Measurements from ENCODE around the gene HPSE. TPM values are rescaled to one million over a fixed set of nuclear protein-coding genes. Genes with fewer than 3 reads are reported as not detected.

Gene HPSE
- total RNA-seq, 1 experiment from 2014 or later, result 12.6 TPM

DNA sequence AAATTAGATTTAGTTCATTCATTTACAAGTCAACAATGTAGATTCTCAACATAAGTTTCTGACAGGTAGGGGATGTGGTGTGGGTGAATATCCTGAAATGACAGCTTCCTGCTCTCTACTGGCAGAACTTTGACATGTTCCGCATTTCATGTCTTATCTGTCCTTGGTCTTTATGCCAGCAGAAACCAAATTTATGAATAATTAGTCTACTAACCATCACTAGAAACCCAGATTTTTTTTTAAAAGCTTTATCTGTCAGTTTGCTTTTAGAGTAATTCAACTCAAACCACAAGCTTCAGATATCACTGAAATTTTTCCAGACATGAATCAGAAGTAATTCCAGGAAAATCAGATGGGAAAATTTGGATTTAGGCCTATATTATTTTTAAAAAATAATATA is 68.0 kb downstream of the HPSE start:
- ChIA-PET CTCF (no interaction called here), POLR2A (no interaction called here), RAD21 (ENCODE audit: low non-redundant PET in 1 of 2, low total read pairs in 2 of 2, uncharacterized antibody in 2 of 2, unreplicated experiment in 2 of 2) (no interaction called here)
- ATAC-seq, result no peak
- BruUV-seq (replicated peaks), result no TSS peak
- no peak for DNase-seq (ENCODE audit: low read depth, low spot score)
- no peak overlapping the region for H3K4me2 ChIP-seq (ENCODE audit: low read length)
- no peaks in the 10 kb centered on the region for H3K9me2 ChIP-seq (ENCODE audit: insufficient read depth)
- no peak overlapping the region for H3K4me3 ChIP-seq (replicated peaks in 1 of 2; ENCODE audit: low read depth in 1 of 2, low read length in 2 of 2)
- no peak overlapping the region for H3K9ac ChIP-seq (ENCODE audit: low read length)
- H3K9me3 ChIP-seq (ENCODE audit: control insufficient read depth in 1 of 2, insufficient read depth in 1 of 2, low read depth in 1 of 2, low read length in 2 of 2), result no peaks in the 10 kb centered on the region
- H2AFZ ChIP-seq (ENCODE audit: low read depth, low read length, poor library complexity, severe bottlenecking), result no peak overlapping the region
- TF ChIP-seq EZH2 (IDR thresholded peaks at IDR 0.05), result no peak
- TF ChIP-seq RAD21 (IDR thresholded peaks at IDR 0.05; ENCODE audit: low read depth), result no peak
- TF ChIP-seq ZNF274 (IDR thresholded peaks at IDR 0.05; ENCODE audit: low read depth, low read length), result no peak
- TF ChIP-seq POLR2AphosphoS5 (IDR thresholded peaks at IDR 0.05; ENCODE audit: low read depth, low read length), result no peak
- TF ChIP-seq, protein P1, sequence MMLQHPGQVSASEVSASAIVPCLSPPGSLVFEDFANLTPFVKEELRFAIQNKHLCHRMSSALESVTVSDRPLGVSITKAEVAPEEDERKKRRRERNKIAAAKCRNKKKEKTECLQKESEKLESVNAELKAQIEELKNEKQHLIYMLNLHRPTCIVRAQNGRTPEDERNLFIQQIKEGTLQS (IDR thresholded peaks at IDR 0.05), result no peak
- TF ChIP-seq JUND (IDR thresholded peaks at IDR 0.05), result no peak
- TF ChIP-seq, protein P2, sequence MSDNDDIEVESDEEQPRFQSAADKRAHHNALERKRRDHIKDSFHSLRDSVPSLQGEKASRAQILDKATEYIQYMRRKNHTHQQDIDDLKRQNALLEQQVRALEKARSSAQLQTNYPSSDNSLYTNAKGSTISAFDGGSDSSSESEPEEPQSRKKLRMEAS (IDR thresholded peaks at IDR 0.05), result no peak
- TF ChIP-seq ELF1 (IDR thresholded peaks at IDR 0.05; ENCODE audit: borderline replicate concordance, low read depth), result no peak
- TF ChIP-seq EGR1 (IDR thresholded peaks at IDR 0.05; ENCODE audit: low read depth), result no peak
- TF ChIP-seq EZH2phosphoT487 (IDR thresholded peaks at IDR 0.05; ENCODE audit: borderline replicate concordance), result no peak
- no peak for TF ChIP-seq CBX3 (IDR thresholded peaks at IDR 0.05; ENCODE audit: low read depth)
- TF ChIP-seq, protein P3, sequence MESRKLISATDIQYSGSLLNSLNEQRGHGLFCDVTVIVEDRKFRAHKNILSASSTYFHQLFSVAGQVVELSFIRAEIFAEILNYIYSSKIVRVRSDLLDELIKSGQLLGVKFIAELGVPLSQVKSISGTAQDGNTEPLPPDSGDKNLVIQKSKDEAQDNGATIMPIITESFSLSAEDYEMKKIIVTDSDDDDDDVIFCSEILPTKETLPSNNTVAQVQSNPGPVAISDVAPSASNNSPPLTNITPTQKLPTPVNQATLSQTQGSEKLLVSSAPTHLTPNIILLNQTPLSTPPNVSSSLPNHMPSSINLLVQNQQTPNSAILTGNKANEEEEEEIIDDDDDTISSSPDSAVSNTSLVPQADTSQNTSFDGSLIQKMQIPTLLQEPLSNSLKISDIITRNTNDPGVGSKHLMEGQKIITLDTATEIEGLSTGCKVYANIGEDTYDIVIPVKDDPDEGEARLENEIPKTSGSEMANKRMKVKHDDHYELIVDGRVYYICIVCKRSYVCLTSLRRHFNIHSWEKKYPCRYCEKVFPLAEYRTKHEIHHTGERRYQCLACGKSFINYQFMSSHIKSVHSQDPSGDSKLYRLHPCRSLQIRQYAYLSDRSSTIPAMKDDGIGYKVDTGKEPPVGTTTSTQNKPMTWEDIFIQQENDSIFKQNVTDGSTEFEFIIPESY (IDR thresholded peaks at IDR 0.05; ENCODE audit: extremely low read depth, insufficient replicate concordance, low read length), result no peak
- no peak for TF ChIP-seq CEBPB (IDR thresholded peaks at IDR 0.05; ENCODE audit: low read depth)
- no peak for TF ChIP-seq SRF (IDR thresholded peaks at IDR 0.05; ENCODE audit: low read depth)
- intact Hi-C loops (cut with micrococcal nuclease), result no loop called here
- no peaks in the 10 kb centered on the region for H3K4me1 ChIP-seq (ENCODE audit: control insufficient read depth in 1 of 2, insufficient read depth in 2 of 2, low read length in 2 of 2)
- no peaks in the 10 kb centered on the region for H3K27me3 ChIP-seq (ENCODE audit: insufficient read depth, low read length)
- H3K36me3 ChIP-seq (ENCODE audit: control insufficient read depth in 1 of 2, insufficient read depth in 2 of 2, low read length in 2 of 2), result peaks cover 3 to 8% of the 10 kb centered on the region in 2 experiments; a peak in 1 of 4 replicates
- H4K20me1 ChIP-seq (ENCODE audit: insufficient read depth), result no peaks in the 10 kb centered on the region
- H3K27ac ChIP-seq (ENCODE audit: low read depth, low read length), result no peak overlapping the region
- H3K79me2 ChIP-seq (ENCODE audit: insufficient read depth, low read length), result no peaks in the 10 kb centered on the region
